Measurements from ENCODE around the gene ABCG2. TPM values are rescaled to one million over a fixed set of nuclear protein-coding genes. Genes with fewer than 3 reads are reported as not detected.

ABCG2 gene
- total and polyA plus RNA-seq, 2 of the 8 experiments (the other 6 are each of a cell fraction or from before 2014, with no cell fraction given), result 2.4 to 4.6 TPM

GRCh38 chr4:88043001-88043400 lies 115.4 kb downstream of the ABCG2 start:
- no peak overlapping the region for H2BK12ac ChIP-seq (ENCODE audit: low read depth, low read length)
- no peak overlapping the region for H3K4me2 ChIP-seq (ENCODE audit: insufficient read depth in 1 of 2, low read depth in 2 of 2, low read length in 2 of 2)
- H3K4me3 ChIP-seq (ENCODE audit: extremely low read depth in 1 of 4, insufficient read depth in 2 of 4, low read depth in 3 of 4, low read length in 4 of 4), result no peak overlapping the region
- H2AK5ac ChIP-seq (ENCODE audit: low read depth, low read length), result no peak overlapping the region
- no peak overlapping the region for H2BK15ac ChIP-seq (ENCODE audit: low read length)
- FAIRE-seq (no peak), DNase-seq (ENCODE audit: low read depth in 1 of 2, low spot score in 2 of 2) (no peak)
- H3K23ac ChIP-seq (ENCODE audit: insufficient read length), result no peak overlapping the region
- H3K4me1 ChIP-seq (replicated peaks in 1 of 4; ENCODE audit: control insufficient read depth in 3 of 4, insufficient read depth in 4 of 4, low read length in 3 of 4), result no peaks in the 10 kb centered on the region
- CTCF ChIA-PET (ENCODE audit: partially characterized antibody), result interaction anchor here (0.9 to 1.2 kb wide), 4 partner anchors 8 to 169 kb away, joined by 3 to 5 read pairs (median 4); no protein-coding TSS in a partner anchor
- H3K27ac ChIP-seq (ENCODE audit: low read depth, low read length), result no peak overlapping the region
- H3K79me1 ChIP-seq (ENCODE audit: low read depth, low read length), result no peaks in the 10 kb centered on the region; the same call in 1 of the 2 replicates
- H4K5ac ChIP-seq (ENCODE audit: insufficient read length, low read depth, low read length), result no peak overlapping the region
- no peak overlapping the region for H4K8ac ChIP-seq (ENCODE audit: extremely low read depth, insufficient read depth, low read length)
- WGBS, 2 experiments (ENCODE audit: extremely low coverage in 1 of 2, insufficient coverage in 1 of 2, insufficient read length in 1 of 2, insufficient replicate concordance in 2 of 2, low coverage in 1 of 2, low lambda C conversion rate in 2 of 2, missing lambda C conversion rate in 1 of 2), result 100% methylated on average over 1 of the region's 1 CpG; no CpG with 5 or more reads in 1 of the 2 experiments
- no peak overlapping the region for H3K18ac ChIP-seq (ENCODE audit: extremely low read depth, low read length)
- H4K91ac ChIP-seq (replicated peaks; ENCODE audit: insufficient read length, low read length), result no peak overlapping the region
- no peak overlapping the region for H3K56ac ChIP-seq (replicated peaks; ENCODE audit: insufficient read length, low read depth, low read length)
- no peaks in the 10 kb centered on the region for H3K9me3 ChIP-seq (ENCODE audit: insufficient read depth in 2 of 2, low read depth in 1 of 2, low read length in 1 of 2)
- no peak overlapping the region for H2BK120ac ChIP-seq (replicated peaks; ENCODE audit: low read depth, low read length)
- H4K20me1 ChIP-seq (replicated peaks in 1 of 2; ENCODE audit: control insufficient read depth in 1 of 2, insufficient read depth in 2 of 2, low read length in 2 of 2), result no peaks in the 10 kb centered on the region
- H2BK5ac ChIP-seq (ENCODE audit: low read depth, low read length), result no peak overlapping the region
- H3K9ac ChIP-seq (replicated peaks in 1 of 4; ENCODE audit: extremely low read depth in 1 of 4, low read depth in 3 of 4, low read length in 3 of 4), result no peak overlapping the region
- POLR2A ChIA-PET (ENCODE audit: partially characterized antibody), result no interaction called here
- H3K27me3 ChIP-seq (replicated peaks in 1 of 4; ENCODE audit: control insufficient read depth in 3 of 4, extremely low read depth in 1 of 4, insufficient read depth in 3 of 4, low read length in 3 of 4), result no peaks in the 10 kb centered on the region
- no peaks in the 10 kb centered on the region for H3K79me2 ChIP-seq (ENCODE audit: control insufficient read depth in 1 of 2, insufficient read depth in 2 of 2, low read length in 2 of 2)
- peaks cover 26 to 88% (median 70%) of the 10 kb centered on the region in 4 experiments for H3K36me3 ChIP-seq (ENCODE audit: control insufficient read depth in 2 of 4, insufficient read depth in 4 of 4, low read length in 3 of 4)
- H3K23me2 ChIP-seq (ENCODE audit: low read depth, low read length), result no peaks in the 10 kb centered on the region
- no peak overlapping the region for H2BK20ac ChIP-seq (ENCODE audit: low read length)
- H3K14ac ChIP-seq (ENCODE audit: insufficient read length), result no peak overlapping the region
- no peak overlapping the region for H2AFZ ChIP-seq (ENCODE audit: low read length)
- H3K4ac ChIP-seq (replicated peaks; ENCODE audit: insufficient read length, low read depth, low read length), result no peak overlapping the region
- TF ChIP-seq CTCF (IDR thresholded peaks at IDR 0.05; ENCODE audit: control extremely low read depth in 1 of 3, insufficient read depth in 1 of 3, low read depth in 1 of 3, low read length in 3 of 3) (no peak), ZNF274 (IDR thresholded peaks at IDR 0.05; ENCODE audit: borderline replicate concordance, extremely low read depth, low read length) (no peak), RFX5 (IDR thresholded peaks at IDR 0.05; ENCODE audit: borderline replicate concordance, low read depth, low read length) (no peak), TAF1 (IDR thresholded peaks at IDR 0.05; ENCODE audit: low read depth, low read length) (no peak)
